ENCODE data around the gene SRPK1.

DNA sequence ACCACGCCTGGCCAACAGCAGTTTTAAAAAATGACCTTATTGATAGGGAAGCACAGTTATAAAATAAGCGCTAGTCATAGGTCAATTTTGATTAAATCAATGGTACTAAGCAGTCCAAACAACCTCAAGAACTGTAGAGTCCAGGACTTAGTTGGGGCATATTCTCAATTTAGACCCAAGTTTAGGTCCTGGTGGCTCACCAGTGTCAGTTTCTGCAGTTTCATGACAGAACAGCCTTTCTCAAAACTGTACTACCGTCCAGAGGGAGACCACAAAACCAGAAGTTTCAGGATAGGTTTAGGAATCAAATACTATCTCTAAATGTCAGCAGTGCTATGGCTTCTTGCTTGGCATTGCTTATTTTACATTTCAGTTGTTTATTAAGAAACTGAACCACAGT is 76.6 kb downstream of the SRPK1 start:
- TF ChIP-seq POLR2A (IDR thresholded peaks at IDR 0.05; ENCODE audit: low read length) (no peak), GATA1 (IDR thresholded peaks at IDR 0.05; ENCODE audit: low read depth, low read length) (no peak)

Data from erythroblast (primary cell).